Kidney epithelial cell (primary cell): Measurements from ENCODE around the gene ERBB3. TPM values are rescaled to one million over a fixed set of nuclear protein-coding genes. Genes with fewer than 3 reads are reported as not detected.

ENCODE experiments used
- DNase-seq: peaks from one replicate; pipeline ENCODE4 v3.0.0-alpha.2; 2010; ENCODE audit warnings: low read depth
- H3K27me3 ChIP-seq: 2 replicates; pipeline ENCODE4 v1.6.0; 2011; ENCODE audit warnings: low read length; ENCODE audit not compliant: control insufficient read depth, insufficient read depth
- H3K36me3 ChIP-seq: 2 replicates; pipeline ENCODE4 v1.5.1; 2011; ENCODE audit warnings: low read length; ENCODE audit not compliant: control insufficient read depth, insufficient read depth
- H3K4me3 ChIP-seq: 2 replicates; pipeline ENCODE4 v1.5.1; 2011; ENCODE audit warnings: low read depth, mild to moderate bottlenecking, control low read depth, low read length
- total RNA-seq: library from RNA; depleted of rRNA; stranded (reverse); fragments of >200 nt; gene quantifications from 2 replicates; pipeline ENCODE4 v1.2.3, GENCODE V29; 2015
- TF ChIP-seq, protein P1 (sequence below): IDR thresholded peaks from 2 replicates; pipeline ENCODE4 v1.5.1; 2011; ENCODE audit warnings: mild to moderate bottlenecking, moderate library complexity, low read length, control low read depth, inconsistent platforms; ENCODE audit not compliant: insufficient read depth, poor library complexity, severe bottlenecking

The ERBB3 gene
- total RNA-seq, 1 donor from 2014 or later, result 17.3 TPM

DNA sequence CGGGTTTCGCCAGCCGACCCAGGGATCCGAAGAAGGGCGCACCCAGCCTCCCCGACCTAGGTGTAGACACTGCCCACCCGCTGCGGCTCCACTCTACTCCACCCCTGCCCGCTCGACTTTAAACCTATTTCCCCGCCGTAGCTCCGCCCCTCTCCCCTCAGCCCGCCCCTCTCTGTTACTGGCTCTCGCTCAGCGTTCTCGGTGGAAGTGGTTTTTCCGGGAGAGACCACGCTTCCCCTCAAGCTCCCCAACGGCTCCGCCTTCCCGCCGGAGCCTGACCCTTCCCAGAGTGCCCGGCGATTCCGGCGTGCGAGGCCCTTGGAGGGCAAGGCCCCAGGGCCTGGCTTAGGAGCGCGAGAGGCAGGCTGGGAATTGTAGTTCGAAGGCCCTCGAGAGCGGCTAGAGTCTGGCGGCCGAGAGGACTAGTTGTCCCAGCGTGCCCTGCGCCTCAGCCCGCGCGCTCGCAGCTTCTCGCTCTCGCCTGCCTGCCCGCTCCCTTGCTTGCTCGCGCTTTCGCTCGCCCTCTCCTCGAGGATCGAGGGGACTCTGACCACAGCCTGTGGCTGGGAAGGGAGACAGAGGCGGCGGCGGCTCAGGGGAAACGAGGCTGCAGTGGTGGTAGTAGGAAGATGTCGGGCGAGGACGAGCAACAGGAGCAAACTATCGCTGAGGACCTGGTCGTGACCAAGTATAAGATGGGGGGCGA lies 24.3 kb downstream of the ERBB3 start, which contains the start of gene PA2G4:
TSS of gene PA2G4 (plus strand) at position 451 of the 706 bp plus-strand sequence. CDS start at position 630, 179 bp downstream.
- peak within 1 kb of the TSS; percentile 76 for H3K4me3 ChIP-seq
- TF ChIP-seq, protein P1, sequence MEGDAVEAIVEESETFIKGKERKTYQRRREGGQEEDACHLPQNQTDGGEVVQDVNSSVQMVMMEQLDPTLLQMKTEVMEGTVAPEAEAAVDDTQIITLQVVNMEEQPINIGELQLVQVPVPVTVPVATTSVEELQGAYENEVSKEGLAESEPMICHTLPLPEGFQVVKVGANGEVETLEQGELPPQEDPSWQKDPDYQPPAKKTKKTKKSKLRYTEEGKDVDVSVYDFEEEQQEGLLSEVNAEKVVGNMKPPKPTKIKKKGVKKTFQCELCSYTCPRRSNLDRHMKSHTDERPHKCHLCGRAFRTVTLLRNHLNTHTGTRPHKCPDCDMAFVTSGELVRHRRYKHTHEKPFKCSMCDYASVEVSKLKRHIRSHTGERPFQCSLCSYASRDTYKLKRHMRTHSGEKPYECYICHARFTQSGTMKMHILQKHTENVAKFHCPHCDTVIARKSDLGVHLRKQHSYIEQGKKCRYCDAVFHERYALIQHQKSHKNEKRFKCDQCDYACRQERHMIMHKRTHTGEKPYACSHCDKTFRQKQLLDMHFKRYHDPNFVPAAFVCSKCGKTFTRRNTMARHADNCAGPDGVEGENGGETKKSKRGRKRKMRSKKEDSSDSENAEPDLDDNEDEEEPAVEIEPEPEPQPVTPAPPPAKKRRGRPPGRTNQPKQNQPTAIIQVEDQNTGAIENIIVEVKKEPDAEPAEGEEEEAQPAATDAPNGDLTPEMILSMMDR, result no peak
- peak; percentile 98 for DNase-seq
- no peaks in the 10 kb centered on the region for H3K27me3 ChIP-seq
- no peaks in the 10 kb centered on the region for H3K36me3 ChIP-seq

DNA sequence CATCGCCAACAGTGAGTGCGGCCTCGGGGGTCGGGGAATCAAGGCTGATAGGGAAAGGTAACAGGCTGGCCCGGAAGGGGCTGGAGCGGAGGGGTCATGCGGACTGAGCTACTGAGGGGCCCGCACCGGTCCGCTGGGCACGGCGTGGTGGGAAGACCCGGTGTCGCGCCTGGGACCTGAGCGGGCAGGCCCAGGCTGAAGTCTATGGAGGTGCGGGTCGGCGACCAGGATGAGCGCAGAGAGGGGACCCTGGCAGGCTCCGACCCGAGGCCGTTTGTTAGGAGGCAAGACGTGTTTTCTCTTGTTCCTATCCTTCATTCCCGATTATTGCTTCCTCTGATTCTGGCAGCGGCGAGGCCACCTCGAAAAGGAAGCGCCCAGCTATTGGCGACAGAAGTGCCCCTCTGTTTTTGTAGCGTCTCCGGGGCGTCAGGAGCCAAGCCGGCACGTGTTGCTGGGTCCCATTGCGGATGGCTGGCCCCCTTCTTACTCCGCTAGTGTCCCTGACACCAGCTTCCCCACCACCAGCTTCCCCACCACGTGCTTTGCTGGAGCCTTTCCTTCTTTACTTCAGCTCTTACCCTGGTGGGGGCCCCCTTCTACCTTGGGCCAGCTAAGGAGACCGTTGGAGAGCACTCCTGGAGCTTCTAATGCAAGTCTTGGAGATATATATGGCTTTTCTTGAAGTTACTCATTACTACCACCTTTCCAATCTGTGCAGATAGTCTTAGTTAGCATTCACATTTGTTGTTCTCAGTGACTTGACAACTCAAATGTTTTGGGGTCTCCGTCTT lies 25.0 kb downstream of the ERBB3 start:
- TF ChIP-seq, protein P1, result no peak
- Histone ChIP-seq H3K27me3 (no peaks in the 10 kb centered on the region), H3K36me3 (no peaks in the 10 kb centered on the region), H3K4me3 (peak overlapping the region; percentile 75)
- no peak for DNase-seq

DNA sequence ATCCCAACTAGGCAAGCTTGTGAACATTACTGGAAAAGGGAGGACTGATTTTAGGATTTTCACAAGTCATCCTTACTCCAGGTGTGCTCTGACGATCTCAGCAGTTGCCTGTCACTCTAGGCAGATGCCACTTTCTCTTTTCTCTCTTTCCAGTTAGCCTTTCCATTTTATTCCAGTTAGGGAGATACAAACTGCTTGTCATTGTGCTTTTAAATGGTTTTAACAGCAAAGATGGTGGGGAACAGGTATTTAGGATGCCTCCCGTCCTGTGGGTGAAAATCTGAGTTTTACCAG lies 25.6 kb downstream of the ERBB3 start:
- Histone ChIP-seq H3K27me3 (no peaks in the 10 kb centered on the region), H3K36me3 (no peaks in the 10 kb centered on the region), H3K4me3 (peak overlapping the region; percentile 75)
- TF ChIP-seq, protein P1, result no peak
- no peak for DNase-seq

GRCh38 chr12:56107242-56107641 lies 27.3 kb downstream of the ERBB3 start:
- Histone ChIP-seq H3K27me3 (no peaks in the 10 kb centered on the region), H3K36me3 (no peaks in the 10 kb centered on the region), H3K4me3 (no peak overlapping the region)
- TF ChIP-seq, protein P1, result no peak
- DNase-seq, result no peak

GRCh38 chr12:56110571-56110970 lies 30.6 kb downstream of the ERBB3 start:
- no peak for DNase-seq
- Histone ChIP-seq H3K27me3 (no peaks in the 10 kb centered on the region), H3K4me3 (no peak overlapping the region), H3K36me3 (no peaks in the 10 kb centered on the region)
- TF ChIP-seq, protein P1, result no peak
